ENCODE data around the gene ZNF541.

Gene ZNF541, protein sequence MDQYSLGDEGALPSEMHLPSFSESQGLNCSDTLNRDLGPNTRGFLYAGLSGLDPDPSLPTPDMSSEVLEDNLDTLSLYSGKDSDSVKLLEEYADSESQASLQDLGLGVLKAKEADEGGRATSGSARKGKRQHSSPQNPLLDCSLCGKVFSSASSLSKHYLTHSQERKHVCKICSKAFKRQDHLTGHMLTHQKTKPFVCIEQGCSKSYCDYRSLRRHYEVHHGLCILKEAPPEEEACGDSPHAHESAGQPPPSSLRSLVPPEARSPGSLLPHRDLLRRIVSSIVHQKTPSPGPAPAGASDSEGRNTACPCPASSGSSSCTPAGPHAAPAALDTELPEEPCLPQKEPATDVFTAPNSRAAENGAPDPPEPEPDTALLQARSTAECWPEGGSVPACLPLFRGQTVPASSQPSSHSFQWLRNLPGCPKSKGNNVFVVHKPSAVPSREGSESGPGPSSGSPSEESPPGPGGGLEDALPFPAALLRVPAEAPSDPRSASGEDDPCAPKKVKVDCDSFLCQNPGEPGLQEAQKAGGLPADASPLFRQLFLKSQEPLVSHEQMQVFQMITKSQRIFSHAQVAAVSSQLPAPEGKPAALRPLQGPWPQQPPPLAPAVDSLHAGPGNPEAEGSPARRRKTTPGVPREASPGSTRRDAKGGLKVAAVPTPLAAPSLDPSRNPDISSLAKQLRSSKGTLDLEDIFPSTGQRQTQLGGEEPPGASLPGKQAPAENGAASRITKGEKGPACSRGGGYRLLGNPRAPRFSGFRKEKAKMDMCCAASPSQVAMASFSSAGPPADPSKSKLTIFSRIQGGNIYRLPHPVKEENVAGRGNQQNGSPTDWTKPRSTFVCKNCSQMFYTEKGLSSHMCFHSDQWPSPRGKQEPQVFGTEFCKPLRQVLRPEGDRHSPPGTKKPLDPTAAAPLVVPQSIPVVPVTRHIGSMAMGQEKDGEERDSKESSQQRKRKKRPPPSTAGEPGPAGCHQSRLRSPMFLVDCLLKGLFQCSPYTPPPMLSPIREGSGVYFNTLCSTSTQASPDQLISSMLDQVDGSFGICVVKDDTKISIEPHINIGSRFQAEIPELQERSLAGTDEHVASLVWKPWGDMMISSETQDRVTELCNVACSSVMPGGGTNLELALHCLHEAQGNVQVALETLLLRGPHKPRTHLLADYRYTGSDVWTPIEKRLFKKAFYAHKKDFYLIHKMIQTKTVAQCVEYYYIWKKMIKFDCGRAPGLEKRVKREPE (N-terminal part only)

DNA sequence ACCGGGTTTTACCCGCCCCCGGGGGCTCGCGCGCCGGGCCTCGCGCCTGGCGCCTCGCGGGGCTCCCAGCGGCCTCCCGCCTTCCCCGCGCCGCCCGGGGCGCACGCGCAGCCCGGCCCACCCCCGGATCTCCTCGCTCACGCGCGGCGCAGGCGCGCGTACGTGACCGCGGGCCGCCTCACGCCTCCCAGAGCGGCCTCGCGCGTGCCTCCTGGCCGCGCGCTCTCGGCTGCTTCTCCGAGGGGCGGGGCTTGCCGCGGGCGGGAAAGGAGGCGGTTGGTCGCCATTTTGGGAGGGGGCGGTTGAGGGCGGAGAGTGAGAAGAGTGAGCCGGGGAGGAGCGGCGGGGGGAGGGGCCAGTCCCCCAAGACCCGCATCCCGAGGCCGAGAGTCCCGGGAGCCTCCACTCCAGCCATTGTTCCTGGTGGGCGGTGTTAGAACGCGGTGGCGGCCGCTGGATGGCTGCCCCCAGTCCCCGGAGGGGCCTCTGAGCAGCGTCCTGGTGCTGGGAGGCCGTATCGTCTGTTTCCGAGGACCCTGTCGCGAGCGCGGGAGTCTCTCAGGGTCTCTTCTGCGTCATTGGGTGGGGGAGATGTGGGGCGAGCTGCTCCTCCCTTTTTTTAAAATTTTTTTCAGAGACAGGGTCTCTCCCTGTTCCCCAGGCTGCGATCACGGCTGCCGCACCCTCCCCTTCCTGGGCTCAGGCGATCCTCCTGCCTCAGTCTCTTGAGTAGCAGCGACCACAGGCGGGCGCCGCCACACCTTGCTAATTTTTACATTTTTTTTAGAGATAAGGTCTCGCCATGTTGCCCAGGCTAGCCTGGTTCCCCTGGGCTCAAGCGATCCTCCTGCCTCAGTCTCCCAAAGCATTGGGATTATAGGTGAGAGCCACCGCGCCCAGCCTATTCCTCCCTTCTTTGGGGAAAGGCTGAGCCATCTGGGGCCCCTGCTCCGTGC lies at the start of gene ZNF541:
TSS of gene ZNF541 (minus strand) at position 78 of the 956 bp plus-strand sequence. CDS start 17,292 bp downstream, outside the sequence.
- DNase-seq: peak; percentile 88
- Mint-ChIP-seq H3K36me3 (ENCODE audit: low read depth) (no peaks in the 10 kb centered on the region), H3K27me3 (no peaks in the 10 kb centered on the region), H3K4me3 (peak within 1 kb of the TSS; percentile 35), H3K27ac (no peak within 1 kb of the TSS), H3K4me1 (ENCODE audit: low read depth) (peaks cover 32% of the 10 kb centered on the region), H3K9me3 (no peaks in the 10 kb centered on the region)

DNA sequence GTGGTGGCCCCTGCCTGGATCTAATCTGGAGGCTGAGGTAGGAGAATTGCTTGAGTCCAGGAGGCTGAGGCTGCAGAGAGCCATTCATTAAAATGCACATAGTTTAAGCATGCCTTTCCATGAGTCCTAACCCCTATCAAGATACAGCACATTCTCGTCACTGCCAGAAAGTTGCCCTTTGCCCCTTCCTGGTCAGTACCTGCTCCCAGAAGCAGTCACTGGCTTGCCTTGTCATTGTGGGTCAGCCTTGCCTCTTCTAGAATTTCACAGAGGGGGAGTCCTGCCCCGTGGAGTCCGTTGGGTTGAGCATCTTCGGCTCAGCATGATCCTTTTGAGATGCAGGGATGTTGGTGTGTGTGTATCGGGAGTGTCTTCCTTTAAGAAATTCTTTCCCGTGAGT lies 46.8 kb upstream of the ZNF541 start:
- Mint-ChIP-seq H3K27ac (peak overlapping the region; percentile 63), H3K27me3 (no peaks in the 10 kb centered on the region), H3K36me3 (ENCODE audit: low read depth) (peaks cover 28% of the 10 kb centered on the region), H3K4me1 (ENCODE audit: low read depth) (peaks cover 46% of the 10 kb centered on the region), H3K9me3 (no peaks in the 10 kb centered on the region), H3K4me3 (no peak overlapping the region)
- DNase-seq: no peak

DNA sequence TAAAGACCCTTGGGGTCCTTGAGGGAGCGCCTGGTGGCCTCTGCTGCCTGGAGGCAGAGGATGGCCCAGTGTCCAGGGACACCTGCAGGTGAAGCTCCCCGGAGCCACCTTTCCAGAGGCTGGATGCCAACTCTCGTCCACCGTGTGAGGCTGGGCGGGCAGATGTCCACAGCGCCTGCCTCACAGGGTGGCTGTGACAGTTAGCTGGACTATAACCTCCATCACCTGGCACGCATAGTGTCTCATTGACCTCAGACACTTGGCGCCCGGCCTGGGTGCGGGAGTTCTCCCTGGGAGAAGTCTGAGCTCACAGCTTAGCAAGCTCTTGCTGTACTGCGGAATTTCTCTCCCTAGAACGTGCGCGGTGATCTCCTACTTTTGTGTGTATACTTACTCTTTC lies 45.8 kb upstream of the ZNF541 start:
- Mint-ChIP-seq H3K4me3 (no peak overlapping the region), H3K36me3 (ENCODE audit: low read depth) (peaks cover 24% of the 10 kb centered on the region), H3K9me3 (no peaks in the 10 kb centered on the region), H3K4me1 (ENCODE audit: low read depth) (peaks cover 41% of the 10 kb centered on the region), H3K27ac (no peak overlapping the region), H3K27me3 (no peaks in the 10 kb centered on the region)
- DNase-seq: no peak

DNA sequence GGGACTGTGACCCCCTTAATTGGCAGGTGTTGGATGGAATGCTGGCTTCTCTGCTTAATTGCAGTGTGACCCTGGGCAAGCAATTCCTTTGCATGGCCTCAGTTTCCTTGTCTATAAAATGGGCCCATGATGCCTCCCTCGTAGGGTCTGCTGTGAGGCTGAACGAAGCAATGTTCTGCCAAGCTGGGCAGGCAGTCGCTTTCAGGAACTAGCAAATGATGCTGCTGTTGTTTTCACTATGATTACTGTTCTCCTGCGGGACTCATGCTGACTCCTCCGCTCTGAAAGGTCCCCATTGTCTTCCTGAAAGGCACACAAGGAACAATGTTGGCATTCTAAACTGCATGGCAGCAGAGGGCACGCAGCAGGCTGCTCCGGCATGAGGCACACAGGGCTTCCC lies 42.8 kb upstream of the ZNF541 start:
- Mint-ChIP-seq H3K27me3 (no peaks in the 10 kb centered on the region), H3K36me3 (ENCODE audit: low read depth) (peaks cover 20% of the 10 kb centered on the region), H3K9me3 (no peaks in the 10 kb centered on the region), H3K27ac (peak overlapping the region; percentile 6), H3K4me1 (ENCODE audit: low read depth) (peaks cover 50% of the 10 kb centered on the region), H3K4me3 (no peak overlapping the region)
- DNase-seq: no peak

DNA sequence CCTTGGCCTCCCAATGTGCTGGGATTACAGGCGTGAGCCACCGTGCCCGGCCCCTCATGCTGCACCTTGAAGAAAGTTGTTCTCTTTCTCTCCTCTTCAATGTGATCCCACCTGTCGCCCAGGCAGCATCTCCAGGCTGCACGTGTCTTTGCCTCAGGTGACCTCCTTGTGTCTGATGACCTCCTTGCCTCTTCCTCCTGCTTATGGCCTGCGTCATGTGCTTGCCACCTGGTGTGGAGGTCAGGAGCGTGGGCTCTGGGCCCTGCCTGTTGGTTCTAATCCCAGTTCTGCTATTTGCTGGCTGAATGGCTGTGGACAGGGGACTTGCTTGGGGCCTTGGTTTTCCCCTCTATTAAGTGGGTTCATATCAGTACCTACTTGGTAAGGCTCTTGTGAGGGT lies 42.3 kb upstream of the ZNF541 start:
- no peaks in the 10 kb centered on the region for H3K27me3 Mint-ChIP-seq
- H3K4me3 Mint-ChIP-seq: no peak overlapping the region
- H3K4me1 Mint-ChIP-seq (ENCODE audit: low read depth): peaks cover 54% of the 10 kb centered on the region
- no peaks in the 10 kb centered on the region for H3K9me3 Mint-ChIP-seq
- peak overlapping the region; percentile 2 for H3K27ac Mint-ChIP-seq
- no peak for DNase-seq
- H3K36me3 Mint-ChIP-seq (ENCODE audit: low read depth): peaks cover 19% of the 10 kb centered on the region

DNA sequence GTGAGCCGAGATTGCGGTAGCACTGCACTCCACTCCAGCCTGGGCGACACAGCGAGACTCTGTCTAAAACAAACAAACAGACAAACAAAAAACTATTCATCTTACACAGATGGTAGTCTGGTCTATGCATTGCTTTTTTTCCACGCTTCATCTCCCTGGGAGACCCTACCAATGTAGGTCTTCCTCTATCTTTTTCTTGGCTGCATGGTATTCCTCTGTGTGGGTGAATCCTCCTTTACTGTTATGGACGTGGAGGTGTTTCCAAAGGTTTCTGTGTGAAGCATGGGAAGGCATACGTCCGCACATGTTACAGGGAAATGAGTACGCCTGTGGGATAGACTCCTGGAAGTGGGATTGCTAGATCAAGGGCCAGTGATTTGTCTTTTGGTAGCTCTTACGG lies 41.6 kb upstream of the ZNF541 start:
- no peak for DNase-seq

DNA sequence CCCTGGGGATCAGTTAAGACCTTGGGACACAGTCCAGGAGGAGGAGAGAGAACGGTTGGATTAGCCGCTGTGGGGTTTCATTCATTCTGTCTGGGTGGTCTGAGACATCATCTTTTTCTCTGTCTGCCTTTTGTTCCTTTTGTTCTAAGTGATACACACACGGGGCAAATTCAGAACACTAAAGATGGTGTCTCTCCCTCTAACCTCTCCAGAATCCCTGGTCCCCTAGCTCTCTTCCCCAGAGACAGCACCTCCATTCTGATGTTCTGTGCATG lies 41.0 kb upstream of the ZNF541 start:
- Mint-ChIP-seq H3K9me3 (no peaks in the 10 kb centered on the region), H3K27ac (peak overlapping the region; percentile 73)

More for the DNA sequence above, 41.6 kb upstream of the ZNF541 start:
- Mint-ChIP-seq H3K9me3 (no peaks in the 10 kb centered on the region), H3K27me3 (no peaks in the 10 kb centered on the region), H3K27ac (no peak overlapping the region), H3K36me3 (ENCODE audit: low read depth) (peaks cover 14% of the 10 kb centered on the region), H3K4me3 (no peak overlapping the region), H3K4me1 (ENCODE audit: low read depth) (peaks cover 47% of the 10 kb centered on the region)

DNA sequence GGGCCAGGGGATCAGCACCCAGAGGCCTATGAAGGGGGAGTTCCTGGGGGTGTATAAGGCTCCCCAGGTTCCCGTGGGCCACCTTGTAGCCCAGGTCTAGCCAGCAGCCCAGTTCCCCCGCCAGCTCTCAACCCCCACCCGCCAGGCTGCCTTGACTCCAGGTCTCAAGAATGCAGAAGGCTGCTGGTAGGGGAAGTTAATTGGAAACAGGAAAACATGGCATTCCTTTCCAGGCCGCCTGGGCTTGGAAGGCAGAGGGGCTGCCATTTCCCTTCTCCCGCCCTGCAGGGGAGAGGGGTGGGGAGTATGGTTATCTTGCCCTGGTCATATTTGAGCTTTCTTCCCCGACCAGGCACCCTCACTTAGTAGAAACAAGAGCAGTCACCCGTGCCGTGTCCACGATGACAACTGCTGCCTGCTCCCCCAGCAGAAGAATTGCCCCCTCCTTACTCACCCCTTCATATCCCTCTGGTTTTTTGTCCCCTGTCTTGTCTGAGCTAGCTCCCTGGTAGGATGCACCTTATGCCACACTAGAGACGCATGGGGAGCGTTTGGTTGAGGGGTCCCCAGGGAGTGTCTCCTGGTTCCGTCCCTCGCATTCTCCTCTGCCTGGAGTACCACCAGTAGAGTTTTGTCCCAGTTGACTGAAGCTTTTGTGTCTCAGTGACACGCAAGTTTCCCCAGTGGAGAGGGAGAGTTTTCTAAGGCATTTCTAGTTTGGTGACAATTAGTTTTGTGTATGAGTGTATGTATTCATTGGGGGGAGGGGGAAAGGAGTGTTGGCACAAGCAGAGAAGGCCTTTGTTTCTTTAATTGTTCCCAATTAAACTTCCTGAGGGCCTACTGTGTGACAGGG lies 40.4 kb upstream of the ZNF541 start:
- Mint-ChIP-seq H3K4me1 (ENCODE audit: low read depth) (peaks cover 46% of the 10 kb centered on the region), H3K27ac (peak overlapping the region; percentile 73), H3K4me3 (no peak overlapping the region), H3K36me3 (ENCODE audit: low read depth) (peaks cover 16% of the 10 kb centered on the region), H3K27me3 (no peaks in the 10 kb centered on the region), H3K9me3 (no peaks in the 10 kb centered on the region)
- DNase-seq: no peak

More for the DNA sequence above, 41.0 kb upstream of the ZNF541 start:
- no peak for DNase-seq
- no peak overlapping the region for H3K4me3 Mint-ChIP-seq
- H3K27me3 Mint-ChIP-seq: no peaks in the 10 kb centered on the region
- H3K36me3 Mint-ChIP-seq (ENCODE audit: low read depth): peaks cover 16% of the 10 kb centered on the region
- H3K4me1 Mint-ChIP-seq (ENCODE audit: low read depth): peaks cover 48% of the 10 kb centered on the region

DNA sequence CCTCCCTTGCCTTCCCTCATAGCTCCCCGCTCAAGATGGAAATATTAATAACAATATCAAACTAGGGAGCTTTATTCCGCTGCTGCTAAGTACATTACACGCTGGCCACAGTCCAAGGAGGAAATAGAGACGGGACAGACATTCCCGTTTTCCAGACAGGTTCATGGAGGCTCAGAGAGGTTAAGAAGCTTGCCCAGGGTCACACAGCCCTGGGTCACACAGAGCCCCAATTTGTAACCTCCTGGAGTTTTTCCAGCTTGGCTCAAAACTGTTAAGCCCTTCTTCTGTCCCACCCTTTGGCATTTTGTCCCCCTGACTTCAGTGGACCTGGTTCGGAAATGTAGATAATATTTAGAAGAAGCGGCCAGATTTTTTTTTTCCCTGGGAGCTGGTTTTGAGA lies 38.0 kb upstream of the ZNF541 start:
- H3K9me3 Mint-ChIP-seq: no peaks in the 10 kb centered on the region
- H3K4me1 Mint-ChIP-seq (ENCODE audit: low read depth): peaks cover 43% of the 10 kb centered on the region
- H3K27ac Mint-ChIP-seq: peak overlapping the region; percentile 84

DNA sequence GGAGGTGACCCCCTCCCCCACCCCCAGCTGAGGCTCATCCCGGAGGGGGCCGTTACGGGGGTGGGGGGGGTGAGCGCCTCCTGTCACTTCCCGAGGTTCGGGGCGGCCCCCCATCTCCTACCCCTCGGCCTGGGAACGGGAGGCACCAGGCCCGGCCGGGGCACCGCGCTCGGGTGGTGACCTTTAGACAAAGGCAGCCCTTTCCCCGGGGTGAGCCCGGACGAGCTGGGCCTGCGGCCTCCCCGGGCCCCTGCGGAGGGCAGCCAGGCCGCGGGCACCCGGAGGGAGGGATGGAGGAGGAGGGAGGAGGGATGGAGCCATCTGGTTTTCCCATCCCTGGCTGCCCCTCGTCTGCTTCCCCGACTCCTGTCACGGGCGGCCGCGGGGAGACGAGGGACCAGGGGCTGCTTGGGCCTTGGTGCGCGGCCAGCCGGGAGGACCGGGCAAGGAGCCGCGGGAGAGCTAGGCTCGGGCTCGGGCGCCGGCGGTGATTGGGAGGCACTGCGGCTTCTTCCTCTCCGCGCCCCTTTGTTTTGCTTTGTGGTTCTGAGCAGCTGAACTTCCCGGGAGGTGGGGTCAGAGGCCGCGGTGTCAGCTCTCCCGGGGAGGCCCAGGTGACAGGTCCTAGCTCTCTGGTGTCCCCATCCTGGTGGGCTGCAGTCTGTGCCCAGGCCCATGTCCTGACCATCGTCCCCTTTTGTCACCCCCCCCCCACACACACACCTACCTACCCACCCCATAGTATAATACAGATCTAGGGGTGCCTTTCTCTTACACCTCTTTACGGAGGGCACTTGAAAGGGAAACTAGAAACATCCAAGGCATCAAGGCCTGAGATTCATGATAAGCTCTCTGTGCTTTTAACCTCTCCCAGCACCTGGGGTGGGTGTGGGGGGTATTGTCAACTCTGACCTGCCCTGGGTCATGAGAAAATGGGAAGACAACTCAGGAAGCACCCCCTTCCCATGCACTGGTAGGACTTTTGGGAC lies 37.3 kb upstream of the ZNF541 start:
- H3K4me3 Mint-ChIP-seq: peak overlapping the region; percentile 75
- no peaks in the 10 kb centered on the region for H3K27me3 Mint-ChIP-seq
- peak; percentile 57 for DNase-seq
- H3K4me1 Mint-ChIP-seq (ENCODE audit: low read depth): peaks cover 36% of the 10 kb centered on the region
- peak overlapping the region; percentile 84 for H3K27ac Mint-ChIP-seq
- H3K9me3 Mint-ChIP-seq: no peaks in the 10 kb centered on the region
- peaks cover 21% of the 10 kb centered on the region for H3K36me3 Mint-ChIP-seq (ENCODE audit: low read depth)

More for the DNA sequence above, 38.0 kb upstream of the ZNF541 start:
- H3K36me3 Mint-ChIP-seq (ENCODE audit: low read depth): peaks cover 23% of the 10 kb centered on the region
- peak overlapping the region; percentile 75 for H3K4me3 Mint-ChIP-seq
- DNase-seq: no peak
- no peaks in the 10 kb centered on the region for H3K27me3 Mint-ChIP-seq

DNA sequence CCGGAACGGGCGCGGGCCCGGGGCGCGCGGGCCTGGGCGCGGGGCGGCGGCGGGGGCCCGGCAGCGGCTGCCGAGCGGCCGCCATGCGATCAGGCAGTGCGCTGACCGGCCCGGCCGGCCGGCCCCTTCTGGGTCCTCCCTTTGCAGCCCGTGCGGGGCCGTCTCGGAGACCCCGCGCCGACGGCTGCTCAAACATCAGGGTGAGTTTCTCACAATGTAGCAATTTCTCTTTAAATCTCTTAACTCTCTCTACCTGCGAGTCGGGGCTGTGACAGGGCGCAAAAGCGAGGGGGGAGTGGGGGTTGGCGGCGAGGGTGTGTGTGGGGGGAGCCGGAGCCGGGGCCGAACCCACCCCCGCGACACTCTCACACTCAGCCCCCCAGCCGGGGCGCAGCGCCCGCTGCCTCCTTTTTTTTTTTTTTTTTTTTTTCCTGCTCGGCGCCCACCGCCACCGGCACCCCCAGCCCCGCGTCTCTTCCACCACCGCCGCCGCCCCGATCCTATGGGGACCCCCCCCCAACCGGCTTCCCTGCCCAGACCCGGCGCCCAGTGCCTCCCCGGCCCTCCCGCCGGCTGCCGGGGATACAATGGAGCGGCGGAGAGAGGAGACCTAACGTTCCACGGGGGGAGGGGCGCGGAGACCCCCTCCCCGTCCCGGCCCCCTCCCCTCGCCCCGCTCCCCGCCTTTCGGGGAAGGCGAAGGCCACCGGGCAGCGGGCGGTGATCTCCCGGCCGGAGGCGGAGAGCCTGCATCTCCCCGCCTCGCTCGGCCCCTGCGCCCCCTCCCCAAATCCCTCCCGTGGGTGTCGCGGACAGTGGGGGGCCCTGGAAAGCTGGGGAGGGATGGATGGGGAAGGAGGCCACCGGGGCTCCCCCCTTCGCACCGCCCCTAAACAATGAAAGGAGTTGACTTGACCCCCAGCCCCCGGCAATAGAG lies 36.3 kb upstream of the ZNF541 start, which contains the start of gene BICRA:
TSS of gene BICRA (plus strand) at position 166 of the 937 bp plus-strand sequence. CDS start 64,441 bp downstream, outside the sequence.
- Mint-ChIP-seq H3K27ac (peak within 1 kb of the TSS; percentile 97), H3K4me3 (peak within 1 kb of the TSS; percentile 94), H3K9me3 (no peaks in the 10 kb centered on the region), H3K36me3 (ENCODE audit: low read depth) (peaks cover 16% of the 10 kb centered on the region), H3K4me1 (ENCODE audit: low read depth) (peaks cover 36% of the 10 kb centered on the region), H3K27me3 (no peaks in the 10 kb centered on the region)
- DNase-seq: peak; percentile 86

Measured in activated T-cell treated with anti-CD3 and anti-CD28 coated beads, Interleukin-2, amount 50 U/mL, for 24 hours (primary cell).